Suppressor macrophage treated with lipopolysaccharide for 1 hour (primary cell): ENCODE data around the gene UNC119B.
"Not testable (repeated sequence)": the region's sequence is repeated elsewhere in the genome, so short reads cannot be mapped to it uniquely, and the experiment has no call there.

Experiments
- DNase-seq, 3 donors: peaks; one replicate each; pipeline ENCODE4 v3.0.0-alpha.2; 2020 to 2022

Gene UNC119B

DNA sequence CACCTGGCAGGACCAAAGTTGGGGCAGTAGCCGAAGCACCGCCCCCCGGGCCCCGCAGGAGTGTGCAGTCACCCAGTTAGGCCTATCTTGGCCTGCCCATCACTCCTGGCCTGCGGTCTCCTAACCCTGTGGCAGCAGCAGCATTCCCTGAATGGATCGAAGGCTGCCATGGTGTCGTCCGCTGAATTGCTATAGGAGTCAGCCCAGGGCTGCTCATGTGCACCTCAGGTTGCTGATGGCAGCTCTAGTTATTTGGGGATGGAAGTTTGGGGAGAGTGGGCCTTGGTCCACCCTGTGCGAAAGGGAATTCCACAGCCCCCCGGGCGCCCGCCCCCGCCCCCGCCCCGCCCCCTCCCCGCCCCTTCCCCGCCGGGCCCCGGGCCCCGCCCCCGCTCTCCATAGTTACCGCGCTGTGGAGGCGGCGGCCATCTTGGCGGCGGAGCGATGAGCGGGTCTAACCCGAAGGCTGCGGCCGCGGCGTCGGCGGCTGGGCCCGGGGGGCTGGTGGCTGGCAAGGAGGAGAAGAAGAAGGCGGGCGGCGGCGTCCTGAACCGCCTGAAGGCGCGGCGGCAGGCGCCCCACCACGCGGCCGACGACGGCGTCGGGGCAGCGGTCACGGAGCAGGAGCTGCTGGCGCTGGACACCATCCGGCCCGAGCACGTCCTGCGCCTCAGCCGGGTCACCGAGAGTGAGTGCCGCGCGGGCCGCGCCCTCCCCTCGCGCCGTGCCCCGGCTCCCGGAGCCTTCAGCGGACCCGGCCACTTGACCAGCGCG is at the start of gene UNC119B:
UNC119B (plus strand) TSS at position 428 of the 774 bp plus-strand sequence; CDS start at position 445, 17 bp downstream.
- peak; percentile 61 to 87 (median 73) for DNase-seq

DNA sequence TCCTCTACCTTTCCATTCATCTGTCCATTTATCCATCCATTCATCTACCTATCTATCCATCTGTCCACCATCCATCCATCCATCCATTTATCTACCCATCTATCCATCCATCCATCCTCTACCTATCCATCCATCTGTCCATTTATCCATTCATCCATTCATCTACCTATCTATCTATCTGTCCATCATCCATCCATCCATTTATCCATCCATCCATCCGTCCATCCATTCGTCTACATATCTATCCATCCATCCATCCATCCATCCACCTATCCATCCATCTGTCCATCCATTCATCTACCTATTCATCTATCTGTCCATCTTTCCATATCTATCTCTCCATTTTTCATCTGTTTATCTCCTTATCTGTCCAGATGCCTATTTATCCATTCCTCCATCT is 48.8 kb upstream of the UNC119B start:
- DNase-seq, result no peak

DNA sequence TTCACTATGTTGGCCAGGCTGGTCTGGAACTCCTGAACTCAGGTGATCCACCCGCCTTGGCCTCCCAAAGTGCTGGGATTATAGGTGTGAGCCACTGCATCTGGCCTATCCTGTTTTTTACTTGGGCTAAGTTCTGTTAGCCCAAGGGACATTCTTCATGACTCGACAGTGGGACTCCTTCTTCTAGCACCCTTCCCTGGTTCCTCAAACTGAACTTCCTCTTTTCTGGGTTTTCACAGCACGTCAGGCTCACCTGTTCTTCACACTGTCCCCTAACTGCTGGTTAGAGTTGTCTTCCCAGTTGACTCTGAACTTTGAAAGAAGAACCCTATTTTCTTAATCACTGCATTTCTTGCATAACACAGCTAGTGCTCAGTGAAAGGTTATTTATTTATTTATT is 47.4 kb upstream of the UNC119B start:
- DNase-seq, result peak in 1 of 3 donors; percentile 33

DNA sequence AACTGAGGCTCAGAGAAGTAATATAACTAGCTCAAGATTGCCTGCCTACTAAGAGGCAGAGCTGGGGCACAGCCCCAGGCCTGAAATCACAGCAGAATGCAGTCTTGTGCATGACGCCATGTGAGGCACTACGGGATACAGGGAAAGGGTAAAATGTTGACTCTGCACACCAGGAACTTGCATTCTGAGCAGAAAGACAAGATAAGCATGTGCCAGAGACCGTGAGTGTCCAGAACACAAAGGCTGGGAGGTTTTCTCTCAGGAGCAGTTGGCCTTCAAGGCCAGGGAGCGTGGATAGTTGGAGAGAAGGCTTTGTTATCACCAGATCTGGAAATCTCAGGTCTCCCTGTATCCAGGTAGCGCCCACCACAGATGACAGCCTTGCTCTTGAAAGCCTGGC is 46.5 kb upstream of the UNC119B start:
- no peak for DNase-seq

DNA sequence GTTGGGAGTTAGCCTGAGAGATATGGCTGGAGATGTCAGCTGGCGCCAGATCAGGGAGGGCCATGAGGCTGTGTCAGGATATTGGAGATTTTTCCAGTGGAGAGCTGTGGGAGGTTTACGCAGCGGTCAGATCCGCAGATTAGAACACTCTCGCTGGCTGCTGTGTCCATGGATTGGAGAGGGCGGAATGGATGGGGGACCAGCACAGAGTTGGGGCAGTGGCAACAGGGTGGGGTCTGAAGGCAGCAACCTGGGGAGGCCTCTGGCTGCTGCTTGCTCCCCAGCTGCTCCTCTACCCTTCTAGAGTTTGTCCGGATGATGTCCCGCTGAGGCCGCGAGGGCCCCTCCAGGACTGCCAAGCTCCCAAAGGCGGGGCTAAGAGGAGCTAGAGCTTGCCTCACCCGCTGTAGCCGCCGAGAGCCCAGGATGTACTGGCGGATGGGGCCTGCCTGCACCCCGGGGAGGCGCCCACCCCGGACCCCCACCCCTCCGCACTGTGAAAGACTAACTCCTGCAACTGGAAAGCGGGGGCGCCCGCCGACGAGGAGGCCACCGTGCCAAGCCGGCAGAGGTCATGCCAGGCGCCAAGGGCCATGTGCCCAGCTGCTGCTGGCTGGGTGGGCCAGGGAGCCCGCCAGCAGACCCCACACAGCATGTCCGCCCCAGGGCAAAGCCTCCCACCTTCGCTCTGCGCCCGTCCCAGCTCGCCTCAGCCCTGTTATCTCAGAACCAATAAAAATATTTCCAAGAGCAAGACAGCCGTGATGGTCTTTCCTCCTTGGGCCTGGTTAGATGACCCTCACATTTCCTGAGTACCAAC is 43.5 kb upstream of the UNC119B start:
- DNase-seq, result no peak

DNA sequence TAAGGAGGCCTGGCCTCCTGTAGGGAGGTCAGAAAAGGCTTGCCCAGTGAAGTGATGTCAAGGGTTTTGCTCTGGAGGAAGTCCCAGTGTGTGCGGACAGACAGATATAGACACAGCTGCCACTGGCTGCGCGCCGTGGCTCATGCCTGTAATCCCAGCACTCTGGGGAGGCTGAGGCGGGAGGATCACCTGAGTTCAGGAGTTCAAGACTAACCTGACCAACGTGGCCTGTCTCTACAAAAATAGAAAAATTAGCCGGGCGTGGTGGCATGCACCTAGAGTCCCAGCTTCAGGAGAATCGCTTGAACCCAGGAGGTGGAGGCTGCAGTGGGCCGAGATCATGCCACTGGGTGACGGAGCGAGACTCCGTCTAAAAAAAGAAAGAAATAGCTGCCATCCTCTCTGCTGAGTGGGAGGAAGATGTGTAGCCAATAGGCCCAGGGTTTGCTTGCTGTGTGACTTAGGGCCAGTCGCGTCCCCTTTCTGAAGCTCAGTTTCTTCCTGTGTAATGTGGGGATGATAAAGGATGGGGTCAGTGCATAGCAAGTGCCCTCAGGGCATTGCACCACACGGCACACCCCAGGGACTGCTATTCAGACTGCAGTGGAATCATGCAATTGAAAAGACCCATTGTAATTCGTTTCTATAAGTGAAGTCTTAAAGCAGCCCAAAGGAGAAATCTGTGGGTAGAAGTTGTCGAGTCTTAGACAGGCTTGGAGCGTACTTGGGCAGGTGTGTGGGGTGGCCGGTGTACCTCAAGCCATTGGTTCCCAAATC is 42.0 kb upstream of the UNC119B start:
- no peak for DNase-seq

DNA sequence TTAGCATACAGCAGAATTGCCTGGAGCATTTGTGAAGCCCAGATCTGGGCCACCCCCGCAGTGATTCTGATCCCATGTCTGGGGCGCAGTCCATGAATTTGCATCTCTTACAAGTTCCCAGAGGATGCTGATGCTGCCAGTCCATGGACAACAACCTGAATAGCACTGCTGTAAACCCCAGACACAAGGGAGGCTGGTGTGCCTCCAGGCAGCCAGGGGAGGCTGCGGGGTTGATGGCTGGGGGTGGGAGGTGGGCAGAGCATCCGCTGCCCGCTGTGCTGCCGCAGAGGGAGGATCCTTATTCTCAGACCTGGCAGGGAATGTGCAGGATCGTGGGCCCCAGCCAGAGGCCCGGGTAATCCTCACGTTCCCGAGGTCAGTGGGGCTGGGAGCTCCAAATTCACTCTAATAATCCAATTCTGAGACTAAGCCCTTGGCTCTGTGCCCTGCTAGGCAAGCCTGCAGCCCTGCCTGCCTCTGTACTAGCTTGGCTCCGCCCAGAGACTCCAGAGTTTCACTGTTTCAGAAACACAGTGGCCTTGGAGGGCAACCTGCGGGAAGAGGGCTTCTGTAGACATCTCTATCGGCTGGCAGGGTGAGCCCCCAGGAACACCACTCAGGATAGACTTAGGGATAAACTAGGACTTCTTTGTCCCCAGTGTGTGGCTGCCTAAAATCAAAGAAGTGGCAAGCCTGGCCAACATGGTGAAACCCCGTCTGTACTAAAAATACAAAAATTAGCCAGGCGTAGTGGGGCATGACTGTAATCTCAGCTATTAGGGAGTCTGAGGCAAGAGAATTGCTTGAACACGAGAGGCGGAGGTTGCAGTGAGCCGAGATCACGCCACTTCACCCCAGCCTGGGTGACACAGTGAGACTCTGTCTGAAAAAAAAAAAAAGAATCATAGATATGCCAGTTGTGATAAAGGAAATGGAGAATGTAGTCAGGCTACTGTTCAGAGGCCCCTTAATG is 41.1 kb upstream of the UNC119B start:
- no peak for DNase-seq

DNA sequence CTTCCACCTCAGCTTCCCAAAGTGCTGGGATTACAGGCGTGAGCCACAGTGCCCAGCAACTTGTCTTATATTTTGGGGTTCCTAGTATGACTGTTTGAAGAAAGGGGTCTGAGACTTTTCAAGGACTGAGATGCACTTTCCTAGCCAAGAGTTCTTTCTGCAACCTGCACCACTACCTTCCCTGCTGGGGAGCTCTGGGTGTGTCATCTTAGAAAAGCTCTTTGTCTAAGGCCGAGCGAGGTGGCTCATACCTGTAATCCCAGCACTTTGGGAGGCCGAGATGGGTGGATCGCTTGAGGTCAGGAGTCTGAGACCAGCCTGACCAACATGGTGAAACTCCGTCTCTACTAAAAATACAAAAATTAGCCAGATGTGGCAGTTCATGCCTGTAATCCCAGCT is 40.0 kb upstream of the UNC119B start:
- not testable (repeated sequence) for DNase-seq

DNA sequence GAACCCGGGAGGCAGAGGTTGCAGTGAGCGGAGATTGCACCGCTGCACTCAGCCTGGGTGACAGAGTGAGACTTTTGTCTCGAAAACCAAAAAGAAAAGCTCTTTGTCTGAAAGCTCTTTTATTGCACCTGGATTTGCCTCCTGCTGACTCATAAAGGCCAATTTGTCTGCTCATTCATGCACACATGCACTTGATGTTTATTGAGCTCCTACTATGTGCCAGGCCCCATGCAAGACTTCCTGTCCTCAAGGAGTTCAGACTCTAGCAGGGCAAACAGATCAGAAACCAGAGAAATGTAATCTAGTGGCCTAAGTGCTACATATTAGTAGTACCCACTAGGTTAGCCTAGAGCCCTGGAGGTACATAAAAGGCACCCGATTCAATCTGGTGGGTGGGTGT is 39.6 kb upstream of the UNC119B start:
- DNase-seq, result no peak

DNA sequence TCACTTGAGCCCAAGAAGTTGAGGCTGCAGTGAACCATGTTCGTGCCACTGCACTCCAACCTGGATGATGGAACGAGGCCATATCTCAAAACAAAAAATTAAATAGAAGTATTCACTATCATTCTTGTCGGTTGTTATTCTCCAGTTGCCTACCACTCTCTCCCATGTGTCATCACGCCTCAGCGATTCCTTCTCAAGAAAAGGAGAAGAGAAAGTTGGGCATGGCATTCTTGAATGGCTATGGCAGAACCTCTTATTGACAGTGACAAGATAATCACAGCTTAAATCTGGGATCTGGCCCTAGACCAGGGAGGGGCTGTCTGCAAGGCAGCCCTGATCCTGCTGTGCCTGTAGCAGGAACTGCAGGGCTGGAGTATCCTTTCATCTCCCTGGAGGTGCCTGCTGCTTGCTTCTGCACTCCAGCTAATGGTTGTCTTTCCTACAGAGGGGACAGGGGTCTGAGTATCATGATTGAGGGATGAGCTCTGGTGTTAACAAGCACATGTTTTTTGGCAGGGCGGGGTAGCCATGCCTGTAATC is 36.1 kb upstream of the UNC119B start:
- peak; percentile 56 to 71 (median 66) for DNase-seq

DNA sequence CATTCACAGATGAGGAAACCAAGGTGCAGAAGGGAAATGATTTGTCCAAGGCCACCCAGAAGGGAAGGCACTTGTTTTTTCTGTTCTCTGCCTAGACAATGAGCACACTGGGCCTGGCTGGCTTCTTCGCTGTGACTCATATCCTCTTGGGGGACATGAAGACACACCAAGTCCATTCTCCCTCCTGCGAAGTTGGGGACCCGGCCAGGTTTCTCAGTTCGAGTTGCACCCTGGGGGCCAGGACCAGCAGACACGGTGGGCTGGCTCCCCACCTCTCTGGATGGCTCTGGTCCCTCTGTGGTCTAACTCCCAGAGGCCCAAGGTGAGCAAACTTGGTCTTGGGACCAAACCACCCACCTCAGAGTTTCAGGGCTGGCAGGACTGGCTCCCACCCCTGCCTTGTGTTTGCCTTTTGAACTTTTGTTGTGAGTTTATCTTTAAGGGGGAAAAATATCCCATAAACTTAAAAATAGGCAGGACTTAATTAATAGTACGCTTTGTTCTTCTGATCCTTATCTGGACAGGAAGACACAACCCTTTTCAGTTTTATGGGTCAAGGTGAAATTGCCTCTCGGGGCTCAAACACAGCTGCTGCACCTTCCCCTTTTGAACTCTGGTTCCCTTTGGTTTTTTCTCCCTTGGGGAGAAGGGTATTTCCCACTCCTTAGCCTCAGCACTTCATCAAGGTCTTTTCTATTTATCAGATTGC is 32.3 kb upstream of the UNC119B start:
- peak; percentile 43 to 54 (median 53) for DNase-seq

DNA sequence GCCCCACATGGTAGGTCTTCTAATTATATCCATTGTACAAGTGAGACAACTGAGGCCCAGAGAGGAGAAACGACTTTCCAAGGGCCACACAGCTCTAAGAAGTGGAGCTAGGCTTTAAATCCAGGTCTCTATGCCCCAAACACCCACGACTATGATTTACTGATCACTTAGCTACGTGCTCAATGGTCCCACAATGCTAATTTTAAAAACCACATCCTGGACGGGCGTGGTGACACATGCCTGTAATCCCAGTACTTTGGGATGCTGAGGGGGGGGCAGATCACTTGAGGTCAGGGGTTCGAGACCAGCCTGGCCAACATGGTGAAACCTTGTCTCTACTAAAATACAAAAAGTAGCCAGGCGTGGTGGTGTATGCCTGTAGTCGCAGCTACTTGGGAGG is 31.7 kb upstream of the UNC119B start:
- no peak for DNase-seq

DNA sequence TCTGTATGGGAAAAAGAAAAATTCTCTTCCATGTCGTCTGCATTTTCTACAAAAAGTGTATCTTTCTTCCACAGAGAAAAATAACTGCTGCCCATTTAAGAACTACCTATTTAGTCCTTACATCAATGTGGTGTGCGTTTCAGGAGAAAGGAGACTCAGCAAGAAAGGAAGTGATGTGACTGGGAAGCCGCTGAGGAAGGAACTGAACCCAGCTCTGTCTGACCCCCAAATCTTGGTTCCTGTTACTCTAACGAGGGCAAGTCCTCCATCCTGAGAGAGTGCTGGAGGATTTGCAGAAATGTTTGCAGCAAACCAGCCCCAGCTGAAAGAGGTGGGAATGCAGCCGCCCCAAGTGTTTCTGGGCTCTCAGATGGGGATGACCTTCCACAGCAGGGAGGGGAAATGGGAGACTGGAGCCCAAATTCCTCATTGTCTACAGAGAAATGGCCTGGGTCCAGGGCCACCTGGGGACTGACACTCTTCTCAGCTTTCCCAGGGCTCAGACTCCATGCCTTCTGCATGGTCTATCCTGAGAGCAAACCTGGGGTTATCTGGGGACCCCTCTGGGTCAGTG is 30.0 kb upstream of the UNC119B start:
- peak; percentile 27 to 51 (median 46) for DNase-seq

DNA sequence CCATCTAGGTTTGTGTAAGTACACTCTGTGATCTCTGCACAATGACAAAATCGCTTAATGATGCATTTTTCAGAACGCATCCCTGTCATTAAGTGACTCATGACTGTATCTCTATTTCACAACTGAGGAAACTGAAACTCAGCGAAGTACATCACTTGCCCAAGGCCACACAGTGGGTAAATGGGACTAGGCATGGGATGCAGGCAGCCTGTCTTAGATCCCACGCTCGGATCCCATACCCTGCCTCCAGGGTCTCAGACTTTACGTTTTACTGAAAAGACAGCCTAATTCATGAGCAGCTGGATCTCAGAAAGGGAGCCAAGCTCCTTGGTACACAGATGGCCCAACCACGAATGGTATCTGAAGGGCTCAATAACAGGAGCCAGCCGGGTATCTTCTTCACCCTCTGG is 25.7 kb upstream of the UNC119B start:
- peak; percentile 83 to 97 (median 96) for DNase-seq

DNA sequence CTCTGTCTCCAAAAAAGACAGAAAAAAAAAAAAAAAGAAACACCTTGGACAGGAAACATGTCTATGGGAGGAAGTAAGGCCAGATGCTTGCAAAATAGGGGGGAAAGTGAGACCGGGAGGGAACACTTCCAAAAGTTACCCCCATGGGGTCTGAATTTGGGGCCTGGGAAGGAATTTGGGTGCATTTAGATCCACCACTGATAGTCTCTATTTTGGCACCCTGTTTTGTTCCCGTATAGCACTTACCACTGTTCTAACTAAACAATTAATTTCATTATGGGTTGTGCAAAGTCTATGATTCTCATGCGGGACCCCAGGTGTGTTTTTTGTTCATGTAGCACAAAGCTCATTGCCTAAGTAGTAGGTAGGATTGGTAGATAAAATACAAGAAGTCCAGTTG is 24.7 kb upstream of the UNC119B start:
- DNase-seq, result no peak

DNA sequence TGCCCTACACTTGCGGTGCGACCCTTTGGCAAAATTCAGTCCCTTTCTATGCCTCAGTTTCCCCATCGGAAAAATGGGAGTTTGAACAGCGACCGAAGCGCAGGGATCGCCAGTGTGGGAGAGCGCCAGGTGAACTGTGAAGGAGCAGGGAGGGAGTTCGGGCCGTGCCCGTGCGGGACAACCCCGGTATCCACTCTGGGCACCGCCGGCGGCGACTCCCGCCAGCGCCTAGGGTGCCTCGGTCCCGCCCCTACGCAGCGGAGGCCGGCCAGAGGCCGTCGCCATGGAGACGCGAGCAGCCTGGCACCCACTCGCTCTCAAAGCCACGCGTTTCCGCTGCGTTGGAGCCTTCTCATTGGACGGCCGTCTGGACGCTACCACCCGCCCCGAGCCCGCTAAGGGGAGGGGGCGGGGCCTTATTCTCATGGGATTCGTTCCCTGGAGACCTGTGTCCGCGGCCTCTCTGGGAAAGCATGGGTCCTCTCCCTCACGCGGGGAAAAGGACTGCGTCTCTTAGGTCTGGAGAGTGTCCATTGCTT is 24.0 kb upstream of the UNC119B start:
- peak; percentile 99 to 100 (median 100) for DNase-seq

DNA sequence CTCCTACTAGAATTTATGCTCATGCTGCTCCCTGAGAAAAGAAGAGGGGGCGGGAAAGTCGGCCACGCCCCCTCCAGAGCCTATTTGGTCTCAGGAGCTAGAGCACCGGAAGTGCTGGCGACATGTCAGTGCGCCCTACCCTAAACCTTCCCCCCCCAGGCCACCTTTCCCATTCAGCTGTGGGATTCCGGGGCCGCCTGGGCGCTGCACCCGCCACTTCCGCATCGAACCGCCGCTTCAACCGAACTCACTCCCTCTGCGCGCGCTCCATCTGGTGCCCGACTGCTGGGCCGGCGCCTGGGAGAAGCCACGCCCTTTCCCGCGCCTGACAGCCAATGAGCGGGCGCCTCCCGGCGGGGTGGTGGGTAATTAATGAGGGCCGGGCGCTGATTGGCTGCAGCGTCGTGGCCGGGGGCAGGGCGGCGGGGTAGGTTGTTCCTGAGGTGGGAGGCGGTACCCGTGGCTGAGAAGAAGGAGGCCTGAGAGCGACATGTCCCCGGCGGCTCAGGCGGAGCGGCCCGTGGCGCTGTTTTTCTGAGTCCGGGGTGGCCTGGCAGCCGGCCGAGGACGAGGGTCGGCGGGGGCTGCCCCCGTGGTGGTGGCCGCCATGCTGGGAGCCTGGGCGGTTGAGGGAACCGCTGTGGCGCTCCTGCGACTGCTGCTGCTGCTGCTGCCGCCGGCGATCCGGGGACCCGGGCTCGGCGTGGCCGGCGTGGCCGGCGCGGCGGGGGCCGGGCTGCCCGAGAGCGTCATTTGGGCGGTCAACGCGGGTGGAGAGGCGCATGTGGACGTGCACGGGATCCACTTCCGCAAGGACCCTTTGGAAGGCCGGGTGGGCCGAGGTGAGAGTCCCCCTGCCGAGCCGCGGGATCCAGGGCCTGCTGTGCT is 23.3 kb upstream of the UNC119B start, which contains the start of gene MLEC:
MLEC (plus strand) TSS at position 460 of the 888 bp plus-strand sequence; CDS start at position 608, 148 bp downstream.
- DNase-seq, result peak; percentile 98 to 99 (median 99)

DNA sequence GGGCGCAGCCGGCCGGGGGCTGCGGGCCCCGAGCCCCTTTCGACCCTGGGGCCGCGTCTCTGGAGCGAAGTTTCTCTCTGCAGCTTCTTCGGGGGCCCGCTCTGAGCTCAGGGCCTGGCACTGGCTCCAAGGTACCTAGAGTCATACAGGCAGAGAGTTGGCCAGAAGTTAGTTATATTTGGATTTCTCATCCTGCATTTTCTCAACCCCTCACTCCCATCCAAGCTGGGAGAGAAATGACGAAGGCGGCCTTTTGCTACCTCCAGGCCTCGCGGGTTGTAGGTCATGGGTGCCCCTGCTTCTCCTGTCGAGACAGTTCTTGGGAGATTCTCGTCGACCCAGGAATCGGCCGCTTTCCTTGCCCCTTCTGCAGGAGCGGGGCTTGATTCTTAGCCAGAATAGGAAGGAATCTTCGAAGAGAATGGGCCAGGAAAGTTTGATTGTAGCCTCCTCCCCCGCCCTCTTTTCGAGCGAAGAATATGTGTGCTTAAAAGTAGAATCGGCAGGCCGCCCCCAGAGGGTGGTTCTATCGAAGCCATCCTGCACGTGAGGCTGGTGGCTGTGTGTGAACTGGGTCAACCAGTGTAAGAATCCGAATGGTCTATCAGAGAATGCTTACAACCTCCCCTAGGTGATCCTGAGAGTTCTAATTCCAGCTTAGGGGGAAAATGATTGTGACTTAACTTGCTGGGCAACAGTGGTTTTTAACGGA is 22.5 kb upstream of the UNC119B start:
- DNase-seq, result peak; percentile 41 to 52 (median 47)
